ENCODE data around the gene UQCRQ.

- TF ChIP-seq EZH2 (IDR thresholded peaks at IDR 0.05; ENCODE audit: borderline replicate concordance, low read depth, low read length, severe bottlenecking): no peak
- TF ChIP-seq CTCF (IDR thresholded peaks at IDR 0.05; ENCODE audit: borderline replicate concordance, extremely low read depth, low read length, poor library complexity, severe bottlenecking): no peak
Observed at GRCh38 chr5:132826424-132827082, 39.9 kb upstream of the UQCRQ start.
